NCI-H1417 treated with DMSO at 0.1 percent for 48 hours (cell line): Measurements from ENCODE around the gene EVX2.

Experiments used
- DNase-seq: peaks from one replicate; lab custom pipeline; 2025; lab: John Stamatoyannopoulos, UW

Gene EVX2

GRCh38 chr2:176122052-176122682 is 38.4 kb upstream of the EVX2 start:
- DNase-seq: no peak

- DNase-seq: no peak
Observed at GRCh38 chr2:176121190-176122051, 37.7 kb upstream of the EVX2 start.

GRCh38 chr2:176120364-176121189 is 36.8 kb upstream of the EVX2 start:
- no peak for DNase-seq

GRCh38 chr2:176118601-176119339 is 35.0 kb upstream of the EVX2 start:
- no peak for DNase-seq

GRCh38 chr2:176117823-176118371 is 34.1 kb upstream of the EVX2 start:
- DNase-seq: no peak

GRCh38 chr2:176117162-176117822 is 33.5 kb upstream of the EVX2 start:
- DNase-seq: no peak

GRCh38 chr2:176115883-176116813 is 32.4 kb upstream of the EVX2 start, which contains the start of gene HOXD10:
HOXD10 (plus strand) TSS chr2:176116778; CDS start chr2:176116834, 56 bp downstream.
- no peak for DNase-seq

- DNase-seq: no peak
Observed at GRCh38 chr2:176114930-176115625, 31.3 kb upstream of the EVX2 start.

GRCh38 chr2:176114120-176114929 is 30.6 kb upstream of the EVX2 start:
- DNase-seq: peak; percentile 92

- no peak for DNase-seq
Observed at GRCh38 chr2:176112375-176113302, 28.9 kb upstream of the EVX2 start.

GRCh38 chr2:176111846-176112374 is 28.1 kb upstream of the EVX2 start:
- DNase-seq: no peak

- DNase-seq: no peak
Observed at GRCh38 chr2:176111309-176111663, 27.5 kb upstream of the EVX2 start.

GRCh38 chr2:176110415-176111308 is 26.9 kb upstream of the EVX2 start:
- no peak for DNase-seq

GRCh38 chr2:176109946-176110345 is 26.2 kb upstream of the EVX2 start:
- no peak for DNase-seq

- DNase-seq: no peak
Observed at GRCh38 chr2:176109192-176109901, 25.6 kb upstream of the EVX2 start.
